22Rv1 (cell line): ENCODE measurements around the gene PTHLH.

ENCODE experiments used
- H3K27ac ChIP-seq: fragments of 450-650 bp; 2 replicates; pipeline ENCODE4 v1.5.1; 2017
- CTCF ChIP-seq: fragments of 450-650 bp; IDR thresholded peaks from 2 replicates; pipeline ENCODE4 v1.5.1; 2017; ENCODE audit warnings: mild to moderate bottlenecking
- ZFX ChIP-seq: fragments of 450-650 bp; IDR thresholded peaks from 2 replicates; pipeline ENCODE4 v1.6.1; 2017; ENCODE audit warnings: antibody characterized with exemption, borderline replicate concordance

PTHLH gene

GRCh38 chr12:27960821-27961220 lies 11.7 kb downstream of the PTHLH start:
- TF ChIP-seq CTCF (no peak), ZFX (no peak)
- H3K27ac ChIP-seq, result no peak overlapping the region

- TF ChIP-seq CTCF (no peak), ZFX (no peak)
- no peak overlapping the region for H3K27ac ChIP-seq
Measured at GRCh38 chr12:27958675-27959074, 13.9 kb downstream of the PTHLH start.

GRCh38 chr12:27957366-27957765 lies 15.2 kb downstream of the PTHLH start:
- TF ChIP-seq ZFX (no peak), CTCF (no peak)
- H3K27ac ChIP-seq, result no peak overlapping the region

- no peak for TF ChIP-seq ZFX
- TF ChIP-seq CTCF, result no peak
- no peak overlapping the region for H3K27ac ChIP-seq
Measured at GRCh38 chr12:27953817-27954216, 18.7 kb downstream of the PTHLH start.

GRCh38 chr12:27953348-27953747 lies 19.2 kb downstream of the PTHLH start:
- TF ChIP-seq CTCF (no peak), ZFX (no peak)
- no peak overlapping the region for H3K27ac ChIP-seq

- TF ChIP-seq CTCF, result no peak
- no peak for TF ChIP-seq ZFX
- H3K27ac ChIP-seq, result no peak overlapping the region
Measured at GRCh38 chr12:27952510-27952909, 20.0 kb downstream of the PTHLH start.

- TF ChIP-seq ZFX, result no peak
Measured at GRCh38 chr12:27951898-27952297, 20.6 kb downstream of the PTHLH start.

GRCh38 chr12:27946421-27946820 lies 26.1 kb downstream of the PTHLH start:
- H3K27ac ChIP-seq, result no peak overlapping the region
- no peak for TF ChIP-seq CTCF
- no peak for TF ChIP-seq ZFX

More at GRCh38 chr12:27951898-27952297, 20.6 kb downstream of the PTHLH start:
- no peak overlapping the region for H3K27ac ChIP-seq
